Smooth muscle cell (in vitro differentiated cells): ENCODE data around the gene SHB. TPM values are rescaled to one million over a fixed set of nuclear protein-coding genes. Genes with fewer than 3 reads are reported as not detected.
A peak's percentile ranks its signal among the peaks of the same experiment; 100 is the strongest.

ENCODE experiments used
- DNase-seq: peaks from one replicate; lab custom pipeline; 2025; ENCODE audit not compliant: unreplicated experiment; lab: John Stamatoyannopoulos, UW
- H2AFZ ChIP-seq: fragments of 200-600 bp; sonication (generic); 2 replicates; pipeline ENCODE4 v1.6.0; 2016; ENCODE audit warnings: antibody characterized with exemption, low read depth, mild to moderate bottlenecking
- H3F3A ChIP-seq: fragments of 200-600 bp; sonication (generic); 2 replicates; pipeline ENCODE4 v1.6.0; 2017; ENCODE audit warnings: antibody characterized with exemption, low read depth
- H3K27ac ChIP-seq: fragments of 200-600 bp; sonication (generic); 2 replicates; pipeline ENCODE4 v1.5.1; 2016; ENCODE audit warnings: low read depth, mild to moderate bottlenecking
- H3K27me3 ChIP-seq: fragments of 200-600 bp; sonication (generic); 2 replicates; pipeline ENCODE4 v1.6.1; 2016; ENCODE audit warnings: low read depth, mild to moderate bottlenecking
- H3K36me3 ChIP-seq: fragments of 200-600 bp; sonication (generic); 2 replicates; pipeline ENCODE4 v1.5.1; 2016; ENCODE audit warnings: low read depth
- H3K4me1 ChIP-seq: fragments of 200-600 bp; sonication (generic); 2 replicates; pipeline ENCODE4 v1.5.1; 2016; ENCODE audit warnings: low read depth
- H3K4me2 ChIP-seq: fragments of 200-600 bp; sonication (generic); 2 replicates; pipeline ENCODE4 v1.6.0; 2016; ENCODE audit warnings: mild to moderate bottlenecking
- H3K4me3 ChIP-seq: fragments of 200-600 bp; sonication (generic); 2 replicates; pipeline ENCODE4 v1.5.1; 2016; ENCODE audit warnings: mild to moderate bottlenecking
- H3K79me2 ChIP-seq: fragments of 200-600 bp; sonication (generic); 2 replicates; pipeline ENCODE4 v1.6.0; 2016; ENCODE audit warnings: low read depth, mild to moderate bottlenecking
- H3K9ac ChIP-seq: fragments of 200-600 bp; sonication (generic); 2 replicates; pipeline ENCODE4 v1.6.0; 2016; ENCODE audit warnings: low read depth
- H3K9me3 ChIP-seq: fragments of 200-600 bp; sonication (generic); replicated peaks from 2 replicates; pipeline ENCODE4 v1.5.1; 2016; ENCODE audit warnings: low read depth
- H4K20me1 ChIP-seq: fragments of 200-600 bp; sonication (generic); 2 replicates; pipeline ENCODE4 v1.6.0; 2016; ENCODE audit warnings: low read depth
- WGBS: methylation state at CpG from one replicate; pipeline ENCODE4 v1.1.7; 2016; ENCODE audit warnings: low lambda C conversion rate; 5-methylcytosine and 5-hydroxymethylcytosine counted together
- polyA plus RNA-seq: library from polyadenylated mRNA; unstranded; fragments of >200 nt; fragmentation: Nextera tagmentation; extraction: Ambion mirVana; gene quantifications from 2 replicates; pipeline ENCODE4 v1.2.1, GENCODE V29; 2016
- total RNA-seq: library from RNA; depleted of rRNA; stranded (reverse); fragments of >200 nt; gene quantifications from 2 replicates; pipeline ENCODE4 v1.2.3, GENCODE V29; 2014
- TF ChIP-seq, protein P1 (sequence below): fragments of 200-600 bp; sonication (generic); IDR thresholded peaks from 2 replicates; pipeline ENCODE4 v1.5.1; 2017; ENCODE audit warnings: borderline replicate concordance, mild to moderate bottlenecking, antibody characterized with exemption; ENCODE audit not compliant: insufficient read depth, poor library complexity, severe bottlenecking

The SHB gene
- total and polyA plus RNA-seq, 2 experiments from 2014 or later, result 16.4 to 32.4 TPM

DNA sequence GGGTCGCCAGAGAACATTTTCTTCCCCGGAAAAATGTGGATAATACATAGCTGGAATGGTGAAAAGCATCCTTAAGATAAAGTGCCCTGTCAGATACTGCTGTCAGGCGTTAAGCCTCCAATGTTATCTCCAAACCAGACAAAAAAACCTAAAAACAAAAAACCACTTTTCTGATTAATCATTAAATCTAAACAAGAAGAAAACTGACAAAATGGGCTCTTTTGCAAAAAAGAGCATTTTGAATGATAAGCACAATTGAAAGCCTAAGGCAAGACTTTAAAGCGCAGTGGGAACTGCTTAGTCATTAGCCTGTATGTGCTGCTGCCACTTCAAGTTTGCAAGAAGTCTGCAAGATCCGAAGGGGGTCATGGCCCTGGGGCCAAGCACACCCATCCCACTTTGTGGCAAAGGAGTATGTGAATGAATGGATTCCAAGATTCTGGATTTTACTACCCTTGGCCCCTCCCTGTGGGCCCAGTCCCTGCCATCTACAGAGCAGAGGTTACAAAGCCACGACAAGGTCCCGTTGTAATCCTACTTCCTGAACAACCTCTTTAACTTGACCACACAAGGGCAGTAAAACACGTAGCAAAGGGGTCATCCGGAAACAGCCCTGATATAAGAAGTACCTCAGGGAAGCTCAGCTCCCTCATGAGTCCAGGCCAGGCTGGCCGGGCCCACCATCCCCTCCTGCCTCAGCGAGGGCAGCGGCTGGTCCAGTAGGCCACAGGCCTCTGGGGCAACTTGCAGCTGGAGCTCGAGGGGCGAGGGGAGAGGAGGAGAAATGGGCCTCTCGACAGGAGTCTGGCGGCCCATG lies 29.7 kb downstream of the SHB start:
- 15% methylated on average over 16 of the region's 16 CpGs for WGBS
- peaks cover 17% of the 10 kb centered on the region for H3F3A ChIP-seq
- H3K4me3 ChIP-seq, result no peak overlapping the region
- peaks cover 75% of the 10 kb centered on the region for H4K20me1 ChIP-seq
- H3K36me3 ChIP-seq, result no peaks in the 10 kb centered on the region
- peak overlapping the region; percentile 37 for H3K4me2 ChIP-seq
- TF ChIP-seq, protein P1, sequence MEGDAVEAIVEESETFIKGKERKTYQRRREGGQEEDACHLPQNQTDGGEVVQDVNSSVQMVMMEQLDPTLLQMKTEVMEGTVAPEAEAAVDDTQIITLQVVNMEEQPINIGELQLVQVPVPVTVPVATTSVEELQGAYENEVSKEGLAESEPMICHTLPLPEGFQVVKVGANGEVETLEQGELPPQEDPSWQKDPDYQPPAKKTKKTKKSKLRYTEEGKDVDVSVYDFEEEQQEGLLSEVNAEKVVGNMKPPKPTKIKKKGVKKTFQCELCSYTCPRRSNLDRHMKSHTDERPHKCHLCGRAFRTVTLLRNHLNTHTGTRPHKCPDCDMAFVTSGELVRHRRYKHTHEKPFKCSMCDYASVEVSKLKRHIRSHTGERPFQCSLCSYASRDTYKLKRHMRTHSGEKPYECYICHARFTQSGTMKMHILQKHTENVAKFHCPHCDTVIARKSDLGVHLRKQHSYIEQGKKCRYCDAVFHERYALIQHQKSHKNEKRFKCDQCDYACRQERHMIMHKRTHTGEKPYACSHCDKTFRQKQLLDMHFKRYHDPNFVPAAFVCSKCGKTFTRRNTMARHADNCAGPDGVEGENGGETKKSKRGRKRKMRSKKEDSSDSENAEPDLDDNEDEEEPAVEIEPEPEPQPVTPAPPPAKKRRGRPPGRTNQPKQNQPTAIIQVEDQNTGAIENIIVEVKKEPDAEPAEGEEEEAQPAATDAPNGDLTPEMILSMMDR, result no peak
- peak overlapping the region; percentile 48 for H3K9ac ChIP-seq
- H3K79me2 ChIP-seq, result peaks cover 64% of the 10 kb centered on the region
- no peak for DNase-seq
- H3K9me3 ChIP-seq, result no peaks in the 10 kb centered on the region
- peak overlapping the region; percentile 96 for H3K27ac ChIP-seq
- no peak overlapping the region for H2AFZ ChIP-seq
- H3K27me3 ChIP-seq, result no peaks in the 10 kb centered on the region
- peaks cover 27% of the 10 kb centered on the region for H3K4me1 ChIP-seq

- Histone ChIP-seq H3K36me3 (no peaks in the 10 kb centered on the region), H3K79me2 (peaks cover 64% of the 10 kb centered on the region), H3F3A (peaks cover 17% of the 10 kb centered on the region), H2AFZ (no peak overlapping the region), H3K4me1 (peaks cover 27% of the 10 kb centered on the region), H3K4me2 (peak overlapping the region; percentile 37), H3K9me3 (no peaks in the 10 kb centered on the region), H4K20me1 (peaks cover 76% of the 10 kb centered on the region), H3K27ac (peak overlapping the region; percentile 96), H3K9ac (peak overlapping the region; percentile 6), H3K27me3 (no peaks in the 10 kb centered on the region), H3K4me3 (no peak overlapping the region)
- DNase-seq, result no peak
- WGBS, result 18% methylated on average over 15 of the region's 15 CpGs
- TF ChIP-seq, protein P1, result no peak
Measured at GRCh38 chr9:38038307-38039089, 30.5 kb downstream of the SHB start.

GRCh38 chr9:38037981-38038306 lies 31.1 kb downstream of the SHB start:
- Histone ChIP-seq H3K36me3 (no peaks in the 10 kb centered on the region), H4K20me1 (peaks cover 76% of the 10 kb centered on the region), H3F3A (peaks cover 17% of the 10 kb centered on the region), H3K4me1 (peaks cover 27% of the 10 kb centered on the region), H3K27ac (peak overlapping the region; percentile 96), H3K79me2 (peaks cover 64% of the 10 kb centered on the region), H3K4me3 (no peak overlapping the region), H3K4me2 (peak overlapping the region; percentile 37), H3K9ac (no peak overlapping the region), H3K9me3 (no peaks in the 10 kb centered on the region), H2AFZ (no peak overlapping the region), H3K27me3 (no peaks in the 10 kb centered on the region)
- no peak for DNase-seq
- TF ChIP-seq, protein P1, result no peak
- WGBS, result 86% methylated on average over 5 of the region's 5 CpGs
